Tibial nerve (tissue), 4 donors: ENCODE results near the gene TRIM10. TPM values are rescaled to one million over a fixed set of nuclear protein-coding genes. Genes with fewer than 3 reads are reported as not detected.
"Not testable (repeated sequence)": the region's sequence is repeated elsewhere in the genome, so short reads cannot be mapped to it uniquely, and the experiment has no call there.

Experiments
- DNase-seq, 2 donors: peaks; one replicate each; pipeline ENCODE4 v3.0.0-alpha.2; 2019; ENCODE audit warnings: low spot score in 2 of 2
- H3K27ac ChIP-seq, 4 donors: fragments of 200-600 bp; sonication (generic) in 3 of 4; one replicate each; pipeline ENCODE4 v1.5.1; 2017 to 2019; ENCODE audit warnings: mild to moderate bottlenecking in 1 of 4
- H3K27me3 ChIP-seq, 2 donors: fragments of 200-600 bp; sonication (generic) in 1 of 2; one replicate each; pipeline versions ENCODE4 v1.5.1 to v1.6.0; 2017 to 2019
- H3K36me3 ChIP-seq, 3 donors: fragments of 200-600 bp; sonication (generic); one replicate each; pipeline ENCODE4 v1.5.1; 2018 to 2019
- H3K4me1 ChIP-seq, 4 donors: fragments of 200-600 bp; sonication (generic) in 3 of 4; one replicate each; pipeline ENCODE4 v1.5.1; 2017 to 2019
- H3K4me3 ChIP-seq, 4 donors: fragments of 200-600 bp; sonication (generic) in 3 of 4; one replicate each; pipeline ENCODE4 v1.5.1; 2017 to 2019; ENCODE audit warnings: mild to moderate bottlenecking in 1 of 4, moderate library complexity in 1 of 4
- H3K9me3 ChIP-seq, 4 donors: fragments of 200-600 bp; sonication (generic) in 3 of 4; one replicate each; pipeline ENCODE4 v1.5.1; 2017 to 2019
- CTCF ChIP-seq, 5 experiments: fragments of 200-600 bp in 3 of 5; fragments of 450-650 bp in 2 of 5; sonication (generic) in 3 of 5; IDR thresholded peaks; one replicate each; pipeline ENCODE4 v1.5.1; 2016 to 2019; ENCODE audit warnings: antibody characterized with exemption in 5 of 5, mild to moderate bottlenecking in 3 of 5, moderate library complexity in 2 of 5
- EP300 ChIP-seq, 2 donors: sonication (generic); formaldehyde crosslinking; IDR thresholded peaks; one replicate each; pipeline ENCODE4 v1.6.1; 2017; ENCODE audit warnings: antibody characterized with exemption in 2 of 2, mild to moderate bottlenecking in 1 of 2
- POLR2A ChIP-seq, 2 donors: fragments of 450-650 bp; IDR thresholded peaks; one replicate each; pipeline ENCODE4 v1.6.1; 2017; ENCODE audit warnings: antibody characterized with exemption in 2 of 2, mild to moderate bottlenecking in 2 of 2, moderate library complexity in 2 of 2
- WGBS, 2 donors: methylation state at CpG; one replicate each; pipeline ENCODE4 v1.1.5; 2018; 5-methylcytosine and 5-hydroxymethylcytosine counted together
- total RNA-seq, 4 donors: library from RNA; depleted of rRNA; stranded (reverse); fragments of >200 nt; gene quantifications; one replicate each; pipeline ENCODE4 v1.1.0, GENCODE V29; 2016

Gene TRIM10
- total RNA-seq, 4 donors from 2014 or later = not detected

GRCh38 chr6:30129265-30130178, 31.5 kb downstream of the TRIM10 start:
- no peak for DNase-seq
- Histone ChIP-seq H3K27ac (no peak overlapping the region), H3K36me3 (no peaks in the 10 kb centered on the region), H3K4me3 (no peak overlapping the region), H3K9me3 (no peaks in the 10 kb centered on the region), H3K4me1 (peaks cover 0 to 20% (median 4%) of the 10 kb centered on the region in 4 donors), H3K27me3 (peaks cover 0 to 87% of the 10 kb centered on the region in 2 donors)
- 68 to 74% methylated on average over 10 of the region's 10 CpGs for WGBS, 2 donors
- TF ChIP-seq CTCF (IDR thresholded peaks at IDR 0.05) (no peak), POLR2A (IDR thresholded peaks at IDR 0.05) (no peak), EP300 (IDR thresholded peaks at IDR 0.05) (no peak)

- H3K4me3 ChIP-seq = no peak overlapping the region
- H3K27ac ChIP-seq = no peak overlapping the region
- H3K9me3 ChIP-seq = no peaks in the 10 kb centered on the region
- no peak for DNase-seq
- H3K27me3 ChIP-seq = peaks cover 0 to 83% of the 10 kb centered on the region in 2 donors
- 10 to 13% methylated on average over 49 to 50 of the region's 50 CpGs for WGBS, 2 donors
- H3K36me3 ChIP-seq = no peaks in the 10 kb centered on the region
- TF ChIP-seq POLR2A (IDR thresholded peaks at IDR 0.05) (no peak), CTCF (IDR thresholded peaks at IDR 0.05) (no peak), EP300 (IDR thresholded peaks at IDR 0.05) (no peak)
- peaks cover 0 to 20% (median 4%) of the 10 kb centered on the region in 4 donors for H3K4me1 ChIP-seq
Observed at GRCh38 chr6:30127238-30128093, 33.5 kb downstream of the TRIM10 start.

- 45 to 62% methylated on average over 2 of the region's 2 CpGs for WGBS, 2 donors
- Histone ChIP-seq H3K27ac (no peak overlapping the region), H3K9me3 (no peaks in the 10 kb centered on the region), H3K27me3 (peaks cover 0 to 53% of the 10 kb centered on the region in 2 donors), H3K4me3 (no peak overlapping the region), H3K4me1 (peaks cover 0 to 6% (median 1%) of the 10 kb centered on the region in 4 donors), H3K36me3 (no peaks in the 10 kb centered on the region)
- TF ChIP-seq EP300 (IDR thresholded peaks at IDR 0.05) = no peak
- TF ChIP-seq CTCF (IDR thresholded peaks at IDR 0.05) = no peak
- TF ChIP-seq POLR2A (IDR thresholded peaks at IDR 0.05) = no peak
- no peak for DNase-seq
Observed at GRCh38 chr6:30122515-30122914, 38.5 kb downstream of the TRIM10 start.

GRCh38 chr6:30121446-30122366, 39.3 kb downstream of the TRIM10 start:
- Histone ChIP-seq H3K9me3 (no peaks in the 10 kb centered on the region), H3K36me3 (no peaks in the 10 kb centered on the region), H3K27ac (no peak overlapping the region), H3K4me1 (no peaks in the 10 kb centered on the region), H3K4me3 (no peak overlapping the region), H3K27me3 (peaks cover 0 to 51% of the 10 kb centered on the region in 2 donors)
- TF ChIP-seq POLR2A (IDR thresholded peaks at IDR 0.05) = no peak
- no peak for TF ChIP-seq CTCF (IDR thresholded peaks at IDR 0.05)
- TF ChIP-seq EP300 (IDR thresholded peaks at IDR 0.05) = no peak
- no peak for DNase-seq
- WGBS, 2 donors = 66 to 80% methylated on average over 10 of the region's 10 CpGs

GRCh38 chr6:30118691-30119090, 42.3 kb downstream of the TRIM10 start:
- DNase-seq, H3K36me3 ChIP-seq, H3K4me3 ChIP-seq, H3K27ac ChIP-seq, H3K9me3 ChIP-seq, H3K4me1 ChIP-seq: not testable (repeated sequence)
- 89 to 91% methylated on average over 5 of the region's 5 CpGs for WGBS, 2 donors
- peaks cover 0 to 55% of the 10 kb centered on the region in 2 donors for H3K27me3 ChIP-seq
